HL-60/S4 treated with phorbol 12-myristate 13-acetate at 8.2 ng/mL for 4 days and 3 days (cell line): ENCODE measurements around the gene ARRDC2.
"Not testable (repeated sequence)": the region's sequence is repeated elsewhere in the genome, so short reads cannot be mapped to it uniquely, and the experiment has no call there.

Experiments used
- in situ Hi-C: fragments of 300-500 bp; cut with MboI; formaldehyde crosslinking; loops from 2 replicates; pipeline ENCODE4 v1.15.0; 2022; ENCODE audit warnings: low sequenced_read_pairs

ARRDC2 gene

DNA sequence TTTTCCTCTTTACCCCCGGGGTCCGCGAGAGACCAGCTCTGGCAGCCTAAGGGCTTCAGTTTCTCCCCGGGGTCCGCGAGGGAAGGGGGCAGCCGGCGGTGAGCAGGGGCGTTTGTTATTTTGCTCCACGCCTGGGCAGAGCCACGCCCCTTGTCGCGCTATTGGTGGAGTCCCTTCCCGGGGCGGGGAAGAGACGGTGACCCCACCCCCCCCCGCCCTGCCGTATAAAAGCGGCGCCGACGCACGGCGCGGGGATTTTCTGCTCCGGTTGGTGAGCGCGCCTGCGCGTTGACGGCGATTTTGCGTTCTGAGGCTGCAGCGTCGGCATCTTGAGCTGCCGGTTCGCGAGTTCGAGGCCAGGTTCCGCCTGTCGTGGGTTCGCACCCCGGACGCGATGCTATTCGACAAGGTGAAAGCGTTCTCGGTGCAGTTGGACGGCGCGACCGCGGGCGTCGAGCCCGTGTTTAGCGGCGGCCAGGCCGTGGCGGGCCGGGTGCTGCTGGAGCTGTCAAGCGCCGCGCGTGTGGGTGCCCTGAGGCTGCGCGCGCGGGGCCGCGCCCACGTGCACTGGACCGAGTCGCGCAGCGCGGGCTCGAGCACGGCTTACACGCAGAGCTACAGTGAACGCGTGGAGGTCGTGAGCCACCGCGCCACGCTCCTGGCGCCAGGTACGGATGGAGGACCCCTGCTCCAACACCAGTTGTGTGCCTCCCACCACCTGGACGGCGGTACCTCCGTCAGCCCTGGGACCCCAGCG is at the start of gene ARRDC2:
Gene ARRDC2 (plus strand): TSS at position 254 of the 757 bp plus-strand sequence. CDS start 141 bp downstream, at position 395.
- in situ Hi-C loops = loop anchor here (10.0 kb wide), 1 partner anchor 47 kb away; no protein-coding TSS in a partner anchor

DNA sequence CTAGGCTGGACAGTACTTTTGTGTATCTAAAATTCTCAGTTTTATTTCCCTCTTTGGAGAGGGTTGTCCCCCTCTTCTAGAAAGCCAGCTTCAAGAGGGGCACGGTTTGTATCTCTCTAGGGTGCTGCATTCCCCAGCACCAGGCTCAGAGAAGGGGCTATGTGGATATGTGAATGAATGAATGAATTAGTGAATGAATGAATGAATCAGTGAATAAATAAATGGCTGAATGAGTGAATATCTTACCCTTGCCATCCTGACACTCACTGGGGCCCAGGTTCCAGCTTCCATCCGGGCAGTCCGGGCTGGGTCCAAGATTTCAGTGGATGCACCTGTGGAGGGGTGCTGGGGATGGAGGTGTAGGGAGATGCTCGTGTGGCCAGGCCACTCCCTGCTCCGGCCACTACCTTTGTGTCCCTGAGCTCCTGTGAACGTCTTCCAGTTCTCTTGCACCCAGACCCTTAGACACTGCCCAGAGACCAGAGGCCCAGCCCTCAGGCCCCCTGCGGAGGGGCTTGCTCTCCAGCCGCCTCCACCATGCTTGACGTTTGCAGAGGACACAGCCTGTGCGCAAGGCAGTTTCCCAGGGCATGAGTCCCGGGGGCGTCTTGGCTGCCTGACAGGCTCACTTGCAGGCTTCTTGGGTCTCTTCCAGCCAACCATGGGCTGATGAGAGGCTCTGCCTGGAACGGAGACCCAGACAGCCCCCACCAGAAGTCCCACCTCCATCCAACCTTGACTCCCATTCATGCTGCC is 43.9 kb upstream of the ARRDC2 start:
- in situ Hi-C loops = no loop called here

DNA sequence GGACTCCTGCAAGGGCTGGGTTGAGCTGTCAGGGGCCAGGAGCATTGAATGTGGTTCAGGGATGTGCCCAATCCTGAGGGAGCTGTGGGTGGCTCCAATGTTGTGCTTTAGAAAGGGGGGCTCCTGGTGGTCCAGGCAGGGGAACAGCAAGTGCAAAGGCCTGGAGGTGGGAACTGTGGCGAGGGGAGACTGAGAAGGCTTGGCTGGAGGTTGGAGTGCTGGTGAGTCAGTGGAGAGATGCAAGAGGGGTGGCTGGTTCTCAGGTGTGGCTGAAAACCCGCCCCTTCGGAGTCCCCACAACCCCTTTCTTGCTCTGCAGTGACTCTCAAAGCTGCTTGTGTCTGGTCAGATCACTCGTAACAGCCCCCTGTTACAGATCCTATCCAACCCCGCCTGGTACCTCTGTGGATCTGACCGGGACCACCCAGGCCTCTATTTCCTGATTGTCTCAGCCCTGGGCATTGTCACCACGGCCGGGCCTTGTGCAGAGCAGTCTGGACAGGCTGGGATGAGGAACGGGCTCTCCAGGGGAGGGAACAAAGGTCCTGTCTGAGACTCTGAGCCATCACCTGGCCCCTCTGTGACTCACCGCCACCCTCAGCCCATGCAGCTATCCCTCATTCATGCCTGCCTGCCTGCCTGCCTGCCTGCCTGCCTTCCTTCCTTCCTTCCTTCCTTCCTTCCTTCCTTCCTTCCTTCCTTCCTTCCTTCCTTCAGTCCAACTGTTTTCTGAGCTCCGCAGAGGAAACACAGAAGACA is 42.4 kb upstream of the ARRDC2 start:
- in situ Hi-C loops = no loop called here

DNA sequence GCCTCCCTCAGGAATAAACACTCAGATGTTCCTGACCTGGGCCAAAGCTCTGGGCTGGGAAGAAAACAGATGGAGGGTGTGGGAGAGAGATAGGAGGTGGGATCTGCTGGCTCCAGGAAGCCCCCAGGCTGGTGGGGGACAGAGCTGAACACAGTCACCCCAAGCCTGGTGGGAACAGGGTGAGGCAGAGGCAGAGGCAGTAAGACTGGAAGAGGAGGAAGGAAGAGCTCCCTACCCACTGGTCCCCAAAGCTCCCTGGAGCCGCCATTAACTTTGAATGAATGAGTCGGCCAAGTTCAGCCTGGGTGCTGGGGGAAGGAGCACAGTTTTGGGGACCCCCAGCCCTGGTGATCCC is 41.9 kb upstream of the ARRDC2 start:
- in situ Hi-C loops = no loop called here

DNA sequence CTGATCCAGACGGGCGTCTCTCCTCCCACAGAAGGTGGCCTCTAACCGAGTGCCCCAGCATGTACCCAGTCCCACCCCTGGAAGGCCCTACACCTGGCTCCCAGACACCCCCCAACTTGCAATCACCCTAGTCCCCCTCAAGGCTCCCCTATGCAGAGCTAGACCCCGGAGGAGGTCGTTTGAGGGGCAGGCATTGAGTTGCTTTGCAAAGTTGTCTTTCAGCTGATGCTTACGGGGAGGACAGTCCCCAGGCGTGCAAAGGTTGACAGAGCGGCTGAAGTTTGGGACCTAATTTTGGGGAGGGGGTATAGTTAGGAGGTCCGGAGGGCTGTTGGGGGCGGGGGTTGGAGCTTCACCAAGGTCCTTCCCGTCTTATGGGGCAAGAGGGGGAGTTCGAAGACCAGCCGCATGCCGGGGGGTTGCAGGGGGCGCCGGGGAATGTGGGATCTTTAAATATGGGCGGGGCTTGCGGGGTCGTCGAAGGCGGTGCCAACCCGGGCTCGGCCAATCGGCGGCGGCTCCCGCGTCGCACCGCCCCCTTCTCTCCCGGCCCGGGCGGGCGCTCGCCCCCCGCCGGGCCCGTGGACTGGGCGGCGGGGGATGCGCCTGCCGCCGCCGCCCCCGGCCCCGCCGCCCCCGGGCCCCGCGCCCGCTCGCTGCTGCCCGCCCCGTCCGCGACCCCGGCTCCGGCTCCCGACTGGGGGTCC is 41.3 kb upstream of the ARRDC2 start, which contains the start of gene KCNN1:
Gene KCNN1 (plus strand): TSS at position 558 of the 707 bp plus-strand sequence. CDS start 6,782 bp downstream, outside the sequence.
- in situ Hi-C loops = no loop called here

DNA sequence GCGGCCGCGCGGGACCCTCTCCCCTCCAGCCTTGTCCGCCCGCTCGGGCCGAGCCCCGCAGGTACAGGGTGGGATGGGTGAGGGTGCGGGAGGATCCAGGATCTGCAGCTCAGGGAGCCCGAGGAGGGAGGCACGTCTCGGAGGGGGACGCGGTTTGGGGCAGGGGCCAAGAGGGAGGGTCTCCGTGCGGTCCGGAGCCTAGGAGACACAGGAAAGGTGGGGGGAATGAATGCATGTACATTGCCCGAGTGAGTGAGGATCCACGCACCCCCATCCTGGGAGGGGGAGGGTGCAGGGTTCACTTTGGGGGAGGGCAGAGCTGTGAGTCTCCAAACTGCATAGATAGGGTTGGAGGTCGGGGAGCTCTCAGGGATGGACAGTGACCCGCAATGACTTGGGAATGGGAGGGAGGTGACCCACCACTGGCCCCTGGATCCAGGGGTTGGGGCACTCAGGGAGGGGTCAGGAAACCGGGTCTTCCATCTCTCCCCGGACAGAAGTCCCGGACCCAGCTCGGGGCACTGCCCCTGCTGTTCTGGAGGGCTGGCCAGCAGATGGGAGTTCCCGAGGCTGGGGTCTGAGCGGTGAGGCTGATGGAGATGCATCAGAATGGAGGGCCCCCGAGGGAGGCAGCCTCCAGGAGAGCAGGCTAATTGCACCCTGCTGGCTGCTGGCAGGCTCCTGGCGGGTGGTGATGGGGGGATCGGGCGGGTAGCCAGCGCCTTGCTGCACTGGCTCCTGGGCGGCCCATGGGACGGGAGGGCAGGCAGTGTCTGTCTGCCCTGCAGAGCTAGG is 40.5 kb upstream of the ARRDC2 start:
- in situ Hi-C loops = no loop called here

DNA sequence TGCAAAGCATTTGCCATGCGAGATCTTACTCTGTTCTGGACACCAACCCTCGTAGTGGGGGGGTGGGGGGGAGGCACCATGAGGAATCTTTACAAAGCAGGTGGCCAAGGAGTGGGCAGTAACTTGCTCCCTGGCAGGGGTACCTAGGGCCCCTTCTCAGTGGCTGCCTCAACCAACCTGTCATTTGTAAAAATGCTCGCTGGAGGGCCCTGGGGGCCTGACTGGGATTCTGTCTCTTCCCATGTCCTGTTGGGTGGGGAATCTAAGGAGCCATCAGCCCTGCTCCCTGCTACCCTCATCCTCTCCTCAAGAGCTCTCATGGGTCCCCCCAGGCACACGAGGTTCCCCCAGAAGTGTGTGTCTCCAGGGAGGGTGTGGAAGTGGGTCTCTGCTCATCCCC is 39.6 kb upstream of the ARRDC2 start:
- in situ Hi-C loops = no loop called here

DNA sequence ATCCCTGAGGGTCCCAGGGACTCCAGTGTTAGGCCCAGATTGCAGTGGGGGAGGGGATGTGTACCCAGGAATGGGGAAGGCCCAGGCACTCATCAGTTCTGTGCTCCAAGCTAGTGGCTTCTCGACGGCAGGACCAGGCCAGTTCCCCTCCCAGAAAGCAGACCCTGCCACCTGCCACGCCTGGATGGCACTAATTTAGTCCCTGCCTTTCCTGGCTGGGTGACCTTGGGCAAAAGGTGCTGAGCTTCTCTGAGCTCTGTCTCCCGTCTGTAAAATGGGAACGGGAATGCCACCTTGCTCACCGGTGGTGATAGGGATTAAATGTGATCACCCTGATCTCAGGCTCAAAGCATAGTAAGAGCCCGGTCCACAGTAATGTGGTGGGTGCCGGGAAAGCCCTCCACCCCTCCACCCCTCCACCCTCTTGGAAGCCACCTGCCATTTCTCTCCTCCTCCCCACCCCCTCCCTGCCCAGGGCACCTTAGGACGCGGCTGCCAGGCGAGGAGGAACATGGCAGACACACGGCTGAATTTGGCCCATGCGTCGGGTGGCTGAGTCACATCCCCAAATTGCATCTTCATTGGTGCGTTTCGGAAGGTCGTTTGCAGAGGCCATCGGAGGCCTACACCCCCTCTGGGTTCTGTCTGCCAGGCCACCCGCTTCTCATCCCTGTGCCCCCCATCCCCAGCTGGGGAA is 38.7 kb upstream of the ARRDC2 start:
- in situ Hi-C loops = no loop called here

DNA sequence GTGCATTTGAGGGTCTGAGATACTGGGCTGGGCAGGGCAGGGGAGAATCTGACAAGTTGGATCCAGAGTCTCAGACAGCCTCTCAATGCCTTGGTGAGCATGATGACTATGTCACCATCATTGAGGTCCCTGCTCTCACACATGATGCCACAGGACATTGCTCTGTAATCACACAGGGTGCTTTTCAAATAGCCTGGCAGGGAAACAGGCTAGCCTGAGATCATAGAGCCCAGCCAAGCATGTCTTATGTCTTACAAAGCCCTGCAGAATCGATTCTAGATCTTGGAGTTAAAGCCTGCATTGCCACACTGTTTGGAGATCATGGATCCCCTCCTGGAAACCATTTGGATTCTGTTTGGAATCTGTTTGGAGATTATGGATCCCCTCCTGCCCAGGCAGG is 35.7 kb upstream of the ARRDC2 start:
- in situ Hi-C loops = no loop called here

DNA sequence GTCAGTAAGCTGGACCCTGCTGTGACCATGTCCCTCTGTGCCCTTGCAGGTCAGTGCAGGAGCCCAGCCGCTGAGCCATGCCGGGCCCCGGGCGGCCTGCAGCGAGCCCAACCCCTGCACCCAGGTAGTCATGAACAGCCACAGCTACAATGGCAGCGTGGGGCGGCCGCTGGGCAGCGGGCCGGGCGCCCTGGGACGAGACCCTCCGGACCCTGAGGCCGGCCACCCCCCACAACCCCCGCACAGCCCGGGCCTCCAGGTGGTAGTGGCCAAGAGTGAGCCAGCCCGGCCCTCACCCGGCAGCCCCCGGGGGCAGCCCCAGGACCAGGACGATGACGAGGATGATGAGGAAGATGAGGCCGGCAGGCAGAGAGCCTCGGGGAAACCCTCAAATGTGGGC is 34.2 kb upstream of the ARRDC2 start:
- in situ Hi-C loops = no loop called here

DNA sequence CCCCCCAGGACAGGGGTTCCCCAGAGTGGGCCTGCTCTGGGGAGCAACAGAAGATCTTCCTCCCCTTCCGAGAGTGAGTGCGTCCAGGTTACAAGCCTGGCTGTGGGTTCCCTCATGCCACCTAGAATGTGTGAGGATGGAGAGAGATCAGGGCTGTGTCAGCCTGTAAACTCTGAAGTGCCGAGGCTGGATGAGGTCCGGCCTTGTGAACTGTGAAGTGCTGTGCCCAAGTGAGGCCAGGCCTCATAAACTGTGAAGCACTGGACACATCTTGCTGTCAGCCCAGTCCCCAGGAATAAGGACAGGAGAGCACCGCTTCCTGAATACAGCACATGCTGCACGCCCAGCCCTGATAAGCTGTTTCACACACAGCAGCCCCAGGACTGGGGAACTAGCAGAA is 33.4 kb upstream of the ARRDC2 start:
- in situ Hi-C loops = no loop called here

DNA sequence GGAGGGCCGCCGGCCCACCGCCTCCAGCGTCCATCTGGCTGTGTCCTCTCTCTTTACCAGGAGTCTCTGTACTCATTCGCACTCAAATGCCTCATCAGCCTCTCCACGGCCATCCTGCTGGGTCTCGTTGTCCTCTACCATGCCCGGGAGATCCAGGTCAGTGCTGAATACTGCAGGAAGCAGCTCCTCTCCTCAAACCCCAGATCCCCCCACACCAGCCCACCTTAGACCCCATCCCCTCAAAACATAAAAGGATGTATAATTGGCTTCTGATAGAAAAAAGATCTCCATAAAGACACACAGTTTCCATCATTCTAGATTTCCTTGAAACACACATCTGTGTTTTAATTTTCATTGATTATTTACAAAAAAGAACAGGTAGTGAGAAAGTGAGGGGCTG is 32.9 kb upstream of the ARRDC2 start:
- in situ Hi-C loops = no loop called here

DNA sequence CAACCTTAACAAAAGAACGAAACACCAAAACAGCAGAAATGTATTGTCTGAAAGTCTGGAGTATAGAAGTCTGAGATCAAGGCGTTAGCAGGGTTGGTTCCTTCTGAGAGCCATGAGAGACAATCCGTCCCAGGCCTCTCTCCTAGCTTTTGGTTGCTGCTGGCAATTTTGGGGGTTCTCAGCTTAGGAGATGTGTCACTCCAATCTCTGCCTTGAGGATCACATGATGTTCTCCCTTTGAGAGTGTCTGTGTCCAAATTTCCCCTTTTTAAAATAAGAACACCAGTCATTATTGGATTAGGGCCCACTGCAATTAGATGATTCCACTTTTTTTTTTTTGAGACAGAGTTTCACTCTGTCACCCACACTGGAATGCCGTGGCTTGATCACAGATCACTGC is 30.9 kb upstream of the ARRDC2 start:
- in situ Hi-C loops = no loop called here

DNA sequence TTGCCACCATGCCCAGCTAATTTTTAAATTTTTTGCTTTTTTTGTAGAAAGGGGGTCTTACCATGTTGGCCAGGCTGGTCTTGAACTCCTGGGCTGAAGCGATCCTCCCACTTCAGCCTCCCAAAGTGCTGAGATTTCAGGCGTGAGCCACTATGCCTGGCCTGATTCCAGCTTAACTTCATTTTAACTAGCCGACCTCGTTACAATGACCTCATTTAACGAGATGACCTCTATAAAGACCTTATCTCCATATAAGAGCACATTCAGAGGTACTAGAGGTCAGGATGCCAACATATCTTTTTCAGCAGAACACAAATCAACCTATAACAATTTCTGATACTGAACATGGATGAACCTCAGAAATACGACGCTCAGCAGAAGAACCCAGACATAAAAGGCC is 30.5 kb upstream of the ARRDC2 start:
- in situ Hi-C loops = no loop called here

DNA sequence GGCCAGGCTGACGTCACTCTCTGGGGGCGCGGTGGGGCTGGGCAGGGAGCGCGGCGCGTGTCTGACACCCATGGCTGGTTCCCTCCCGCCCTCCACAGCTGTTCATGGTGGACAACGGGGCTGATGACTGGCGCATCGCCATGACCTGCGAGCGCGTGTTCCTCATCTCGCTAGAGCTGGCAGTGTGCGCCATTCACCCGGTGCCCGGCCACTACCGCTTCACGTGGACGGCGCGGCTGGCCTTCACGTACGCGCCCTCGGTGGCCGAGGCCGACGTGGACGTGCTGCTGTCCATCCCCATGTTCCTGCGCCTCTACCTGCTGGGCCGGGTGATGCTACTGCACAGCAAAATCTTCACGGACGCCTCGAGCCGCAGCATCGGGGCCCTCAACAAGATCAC is 26.4 kb upstream of the ARRDC2 start:
- in situ Hi-C loops = no loop called here

DNA sequence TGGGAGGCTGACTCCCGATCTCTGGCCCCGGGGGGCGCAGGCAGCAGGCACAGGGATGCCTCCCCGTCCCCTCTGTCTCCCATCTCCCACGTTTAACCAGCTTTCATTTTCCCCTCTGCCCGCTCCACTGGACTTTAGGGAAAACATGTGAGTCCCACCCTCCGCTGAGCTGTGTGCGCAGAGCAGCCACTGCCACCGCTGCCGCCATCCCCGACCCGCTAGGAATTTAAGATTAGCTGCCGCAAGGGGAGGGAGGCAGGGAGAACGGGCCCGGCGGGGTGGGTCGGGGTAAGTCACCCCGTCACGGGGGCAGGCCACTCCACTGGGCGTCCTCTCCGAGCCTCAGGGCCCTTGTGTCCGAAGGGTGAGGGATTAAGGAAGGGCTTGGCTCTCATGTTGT is 25.5 kb upstream of the ARRDC2 start:
- in situ Hi-C loops = no loop called here

DNA sequence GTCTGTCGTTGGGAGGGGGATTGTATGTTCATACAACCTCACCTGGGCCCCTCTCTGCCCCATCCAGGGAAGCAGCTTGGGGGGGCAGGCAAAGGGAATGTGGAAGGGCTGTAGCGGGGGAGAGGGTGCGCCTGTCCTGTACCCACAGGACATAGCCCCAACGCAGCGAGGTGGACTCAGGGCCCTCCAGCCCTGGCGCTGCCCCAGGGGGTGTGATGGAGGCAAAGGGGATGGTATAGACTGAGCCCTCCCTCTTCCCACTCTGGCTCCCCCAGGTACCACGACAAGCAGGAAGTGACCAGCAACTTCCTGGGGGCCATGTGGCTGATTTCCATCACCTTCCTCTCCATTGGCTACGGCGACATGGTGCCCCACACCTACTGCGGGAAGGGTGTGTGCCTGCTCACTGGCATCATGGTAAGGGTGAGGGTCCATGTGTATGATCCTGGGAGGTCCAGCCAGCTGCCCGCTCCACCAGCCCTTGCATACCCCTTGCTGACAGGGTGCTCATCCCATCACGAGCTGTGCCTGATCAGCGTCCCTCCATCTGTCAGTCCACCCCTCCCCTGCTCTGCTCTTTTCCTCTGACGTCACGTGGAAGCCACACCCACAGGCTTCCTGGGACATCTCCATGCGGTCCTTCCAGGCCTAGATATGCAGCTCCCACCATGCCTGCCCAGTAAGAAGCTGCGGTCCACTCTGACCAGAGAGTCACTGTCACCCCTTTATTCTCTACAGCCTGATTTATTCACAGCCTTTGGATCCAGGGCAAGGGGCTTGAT is 22.7 kb upstream of the ARRDC2 start:
- in situ Hi-C loops = no loop called here

DNA sequence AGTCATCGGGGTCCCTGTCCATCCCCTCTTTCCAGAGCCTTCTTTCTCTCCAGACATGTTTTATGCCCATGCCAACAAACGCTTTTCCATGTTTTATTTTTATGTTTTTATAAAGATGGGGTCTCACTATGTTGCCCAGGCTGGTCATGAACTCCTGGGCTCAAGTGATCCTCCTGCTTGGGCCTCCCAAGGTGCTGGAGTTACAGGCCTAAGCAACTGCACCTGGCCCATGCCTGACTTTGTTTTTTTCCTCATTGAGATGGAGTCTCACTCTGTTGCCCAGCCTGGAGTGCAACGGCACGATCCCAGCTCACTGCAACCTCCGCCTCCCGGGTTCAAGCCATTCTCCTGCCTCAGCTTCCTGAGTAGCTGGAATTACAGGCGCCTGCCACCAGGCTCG is 21.4 kb upstream of the ARRDC2 start:
- in situ Hi-C loops = not testable (repeated sequence)

DNA sequence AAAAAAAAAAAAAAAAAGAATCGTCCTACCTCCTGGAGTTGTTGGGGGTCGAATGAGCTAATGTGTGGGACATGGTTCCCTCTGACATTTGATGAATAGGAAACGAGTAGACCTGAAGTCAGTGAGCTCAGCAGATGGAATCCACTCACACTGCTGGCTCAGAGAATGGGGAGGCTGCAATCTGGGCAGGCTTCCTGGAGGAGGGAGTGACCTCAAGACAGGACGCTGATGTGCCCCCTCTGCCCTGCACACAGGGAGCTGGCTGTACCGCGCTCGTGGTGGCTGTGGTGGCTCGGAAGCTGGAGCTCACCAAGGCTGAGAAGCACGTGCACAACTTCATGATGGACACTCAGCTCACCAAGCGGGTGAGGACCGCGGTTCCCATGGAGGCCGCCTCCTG is 19.8 kb upstream of the ARRDC2 start:
- in situ Hi-C loops = no loop called here
